Heart left ventricle (tissue), 13 donors: ENCODE data around the gene GARIN5B.

Source experiments
- POLR2A ChIP-seq, 2 donors: fragments of 450-650 bp; IDR thresholded peaks; one replicate each; pipeline ENCODE4 v1.6.1; 2017; ENCODE audit warnings: antibody characterized with exemption in 2 of 2, mild to moderate bottlenecking in 2 of 2, moderate library complexity in 2 of 2
- TF ChIP-seq, protein P1 (sequence below), 12 donors: fragments of 200-600 bp; sonication (generic) in 4 of 12; IDR thresholded peaks; one replicate each; pipeline versions ENCODE4 v1.5.0 to v1.8.0; 2018 to 2022; ENCODE audit warnings: antibody characterized with exemption in 12 of 12, mild to moderate bottlenecking in 5 of 12
- donor health status: ischemic (EF 13 %, LVEDD 7.1; RV severe dilation, severe dysfunction).
- donor health status: DM: no; HTN: yes; CAD: no.
- donor health status: DM: no; HTN: no; CAD: no.
- donor health status: ischemic (EF 25% LVEDD 6.9; RV normal size, moderate dysfunction).
- donor health status: ischemic (EF 25% LVEDD 5.7; RV mildly dilated, moderate dysfunction).
- donor health status: ischemic (EF 35%, LVEDD 5.7; RV mildly dilated, moderate dysfunction).
- donor health status: nonischemic (EF 11% LVEDD 7.7; RV severe dilation, severe dysfunction).
- donor health status: DM: yes; HTN: yes; CAD: no.
- donor health status: PGD.
- donor health status: ischemic (EF 29% LVEDD 5.4; RV normal size, mild dysfunction).
- donor health status: nonischemic (EF 23%, LVEDD 6.1; RV moderate dilation, normal function).

DNA sequence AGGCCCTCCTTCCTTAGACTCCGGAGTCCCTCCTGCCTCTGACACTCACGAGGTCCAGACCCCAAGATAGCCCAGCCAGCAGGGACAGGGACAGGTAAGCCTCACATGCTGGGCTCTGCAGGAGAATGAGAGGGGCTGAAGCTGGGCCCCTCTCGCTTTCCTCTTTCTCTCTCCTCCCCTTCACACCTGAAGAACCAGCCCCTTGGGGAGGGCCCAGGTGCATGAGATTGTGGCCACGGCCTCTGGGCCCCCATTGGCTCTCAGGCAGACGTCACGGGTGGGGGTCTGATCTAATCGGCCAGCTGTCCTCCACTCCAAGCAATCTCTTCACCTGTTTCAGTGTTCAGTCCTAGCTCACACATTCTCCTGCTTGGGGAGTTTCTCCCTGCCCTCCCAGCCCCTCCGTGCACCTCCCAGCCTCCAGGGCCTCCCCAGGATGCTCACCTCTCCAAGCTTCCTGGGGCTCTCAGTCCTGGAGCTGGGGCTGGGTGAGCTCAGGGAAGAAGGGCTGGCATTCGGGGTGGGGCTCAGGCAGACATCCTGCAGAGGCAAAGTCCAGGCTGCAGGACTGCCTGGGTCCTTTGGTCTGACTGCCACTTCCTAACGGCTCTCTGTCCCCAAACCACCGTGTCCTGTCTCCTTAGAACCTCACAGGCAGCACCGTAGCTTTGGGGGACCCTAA, 40.7 kb downstream of the GARIN5B start:
- TF ChIP-seq, protein P1, sequence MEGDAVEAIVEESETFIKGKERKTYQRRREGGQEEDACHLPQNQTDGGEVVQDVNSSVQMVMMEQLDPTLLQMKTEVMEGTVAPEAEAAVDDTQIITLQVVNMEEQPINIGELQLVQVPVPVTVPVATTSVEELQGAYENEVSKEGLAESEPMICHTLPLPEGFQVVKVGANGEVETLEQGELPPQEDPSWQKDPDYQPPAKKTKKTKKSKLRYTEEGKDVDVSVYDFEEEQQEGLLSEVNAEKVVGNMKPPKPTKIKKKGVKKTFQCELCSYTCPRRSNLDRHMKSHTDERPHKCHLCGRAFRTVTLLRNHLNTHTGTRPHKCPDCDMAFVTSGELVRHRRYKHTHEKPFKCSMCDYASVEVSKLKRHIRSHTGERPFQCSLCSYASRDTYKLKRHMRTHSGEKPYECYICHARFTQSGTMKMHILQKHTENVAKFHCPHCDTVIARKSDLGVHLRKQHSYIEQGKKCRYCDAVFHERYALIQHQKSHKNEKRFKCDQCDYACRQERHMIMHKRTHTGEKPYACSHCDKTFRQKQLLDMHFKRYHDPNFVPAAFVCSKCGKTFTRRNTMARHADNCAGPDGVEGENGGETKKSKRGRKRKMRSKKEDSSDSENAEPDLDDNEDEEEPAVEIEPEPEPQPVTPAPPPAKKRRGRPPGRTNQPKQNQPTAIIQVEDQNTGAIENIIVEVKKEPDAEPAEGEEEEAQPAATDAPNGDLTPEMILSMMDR (IDR thresholded peaks at IDR 0.05), result no peak
- TF ChIP-seq POLR2A (IDR thresholded peaks at IDR 0.05), result no peak
